Hepatic stellate cell (primary cell): Measurements from ENCODE around the gene SLC45A2.
A peak's percentile ranks its signal among the peaks of the same experiment; 100 is the strongest.
"Not testable (repeated sequence)": the region's sequence is repeated elsewhere in the genome, so short reads cannot be mapped to it uniquely, and the experiment has no call there.

Experiments used
- DNase-seq: peaks from one replicate; pipeline ENCODE4 v3.0.0; 2011; ENCODE audit warnings: low spot score

Gene SLC45A2

GRCh38 chr5:33966805-33967204 is 17.7 kb downstream of the SLC45A2 start:
- no peak for DNase-seq

GRCh38 chr5:33964132-33964700 is 20.3 kb downstream of the SLC45A2 start:
- DNase-seq: no peak

DNA sequence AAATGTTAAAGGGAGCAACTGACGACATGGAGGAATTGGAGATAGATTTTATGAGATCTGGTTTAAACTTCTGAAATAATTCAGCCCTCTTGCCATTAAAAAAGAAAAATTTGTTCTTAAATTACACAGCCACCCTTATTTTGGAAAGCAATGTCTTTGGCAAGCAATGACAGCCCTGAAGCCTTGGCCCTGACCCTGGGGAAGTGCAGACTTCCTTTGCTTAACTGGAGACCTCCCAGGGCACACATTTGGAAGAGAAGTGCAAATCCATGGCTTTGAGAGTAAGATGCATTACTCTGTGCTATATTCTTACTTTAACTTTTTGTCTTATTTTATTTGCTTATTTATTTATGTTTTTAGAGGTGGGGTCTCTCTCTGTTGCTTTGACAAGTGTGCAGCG is 26.3 kb downstream of the SLC45A2 start:
- DNase-seq: no peak

DNA sequence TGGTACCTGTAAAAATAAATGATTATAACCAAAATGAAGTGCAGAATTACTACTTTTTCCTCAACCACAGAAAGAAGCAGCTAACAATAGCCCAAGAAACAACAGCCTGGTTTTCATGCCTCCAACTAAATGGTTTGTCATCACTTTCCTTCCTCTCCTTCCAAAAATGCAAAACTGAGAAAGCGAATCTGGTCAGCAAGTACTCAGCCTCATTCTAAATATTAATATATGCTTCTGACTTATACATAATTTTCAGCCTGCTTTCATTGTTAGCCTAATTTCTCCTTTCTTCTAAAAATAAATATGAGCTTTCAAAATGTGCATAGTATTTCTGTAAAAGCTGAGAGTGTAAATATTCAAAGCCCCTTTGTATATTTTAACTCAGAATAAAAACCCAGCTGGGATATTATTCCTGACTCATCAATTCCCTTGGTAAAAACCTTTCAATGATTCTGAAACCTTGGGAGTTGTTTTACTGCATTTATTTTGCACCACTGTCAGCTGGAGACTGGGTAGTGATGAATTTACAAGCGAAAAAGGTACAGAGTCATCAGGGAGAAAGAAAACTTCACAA is 26.8 kb downstream of the SLC45A2 start:
- DNase-seq: no peak

DNA sequence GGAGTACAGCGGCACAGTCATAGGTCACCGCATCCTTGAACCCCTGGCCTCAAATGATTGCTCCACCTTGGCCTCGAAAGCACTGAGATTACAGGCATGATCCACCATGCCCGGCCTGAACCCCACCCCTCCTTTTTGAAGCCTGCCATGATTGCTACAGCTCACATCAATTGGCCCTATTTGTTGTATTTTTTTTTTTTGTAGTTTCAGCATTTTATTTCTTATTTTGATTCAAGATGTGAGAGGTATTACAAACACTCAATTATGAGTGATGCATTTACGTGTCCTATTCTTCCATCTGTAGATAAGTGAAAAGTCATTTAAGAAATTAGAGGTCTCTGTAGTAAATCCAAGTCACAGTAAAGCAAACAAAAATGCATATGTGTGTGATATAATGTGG is 32.3 kb downstream of the SLC45A2 start:
- DNase-seq: not testable (repeated sequence)

GRCh38 chr5:33944543-33945132 is 39.9 kb downstream of the SLC45A2 start:
- no peak for DNase-seq

GRCh38 chr5:33941090-33941489 is 43.4 kb downstream of the SLC45A2 start:
- DNase-seq: no peak

GRCh38 chr5:33939556-33940262 is 44.8 kb downstream of the SLC45A2 start:
- no peak for DNase-seq

GRCh38 chr5:33938881-33939280 is 45.6 kb downstream of the SLC45A2 start:
- no peak for DNase-seq

GRCh38 chr5:33938507-33938796 is 46.0 kb downstream of the SLC45A2 start:
- DNase-seq: no peak

GRCh38 chr5:33937707-33938506 is 46.6 kb downstream of the SLC45A2 start:
- no peak for DNase-seq

DNA sequence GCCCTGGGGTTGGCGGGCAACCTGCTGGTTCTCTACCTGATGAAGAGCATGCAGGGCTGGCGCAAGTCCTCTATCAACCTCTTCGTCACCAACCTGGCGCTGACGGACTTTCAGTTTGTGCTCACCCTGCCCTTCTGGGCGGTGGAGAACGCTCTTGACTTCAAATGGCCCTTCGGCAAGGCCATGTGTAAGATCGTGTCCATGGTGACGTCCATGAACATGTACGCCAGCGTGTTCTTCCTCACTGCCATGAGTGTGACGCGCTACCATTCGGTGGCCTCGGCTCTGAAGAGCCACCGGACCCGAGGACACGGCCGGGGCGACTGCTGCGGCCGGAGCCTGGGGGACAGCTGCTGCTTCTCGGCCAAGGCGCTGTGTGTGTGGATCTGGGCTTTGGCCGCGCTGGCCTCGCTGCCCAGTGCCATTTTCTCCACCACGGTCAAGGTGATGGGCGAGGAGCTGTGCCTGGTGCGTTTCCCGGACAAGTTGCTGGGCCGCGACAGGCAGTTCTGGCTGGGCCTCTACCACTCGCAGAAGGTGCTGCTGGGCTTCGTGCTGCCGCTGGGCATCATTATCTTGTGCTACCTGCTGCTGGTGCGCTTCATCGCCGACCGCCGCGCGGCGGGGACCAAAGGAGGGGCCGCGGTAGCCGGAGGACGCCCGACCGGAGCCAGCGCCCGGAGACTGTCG is 47.3 kb downstream of the SLC45A2 start:
- no peak for DNase-seq

GRCh38 chr5:33936381-33937016 is 48.0 kb downstream of the SLC45A2 start, which contains the start of gene RXFP3:
RXFP3 (plus strand) TSS chr5:33936386; CDS start chr5:33936741, 355 bp downstream.
- peak; percentile 30 for DNase-seq

GRCh38 chr5:33936004-33936380 is 48.5 kb downstream of the SLC45A2 start:
- peak; percentile 81 for DNase-seq

GRCh38 chr5:33934176-33934575 is 50.3 kb downstream of the SLC45A2 start:
- peak; percentile 26 for DNase-seq

DNA sequence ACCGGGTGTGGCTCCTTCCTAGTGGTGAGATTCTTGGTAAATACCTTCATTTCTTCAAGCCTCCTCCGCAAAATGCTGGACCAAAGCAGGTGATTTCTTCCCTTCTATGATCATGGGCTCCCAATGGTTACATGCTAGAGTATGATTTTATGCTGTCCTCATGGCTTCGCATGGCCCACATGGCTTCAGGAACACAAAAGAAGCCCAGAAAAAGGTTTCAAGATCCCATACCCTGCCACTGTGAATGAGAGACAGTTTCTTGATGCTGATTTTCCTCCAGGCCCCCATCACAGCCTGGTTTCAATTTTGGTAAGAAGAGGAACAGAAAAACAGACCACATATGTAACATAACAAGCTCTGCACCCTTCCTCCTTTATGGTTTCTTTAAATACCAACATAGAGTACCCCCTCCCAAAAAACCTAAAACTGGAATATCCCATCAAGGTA is 50.7 kb downstream of the SLC45A2 start:
- DNase-seq: no peak

- DNase-seq: no peak
Observed at GRCh38 chr5:33931136-33931535, 53.4 kb downstream of the SLC45A2 start.

DNA sequence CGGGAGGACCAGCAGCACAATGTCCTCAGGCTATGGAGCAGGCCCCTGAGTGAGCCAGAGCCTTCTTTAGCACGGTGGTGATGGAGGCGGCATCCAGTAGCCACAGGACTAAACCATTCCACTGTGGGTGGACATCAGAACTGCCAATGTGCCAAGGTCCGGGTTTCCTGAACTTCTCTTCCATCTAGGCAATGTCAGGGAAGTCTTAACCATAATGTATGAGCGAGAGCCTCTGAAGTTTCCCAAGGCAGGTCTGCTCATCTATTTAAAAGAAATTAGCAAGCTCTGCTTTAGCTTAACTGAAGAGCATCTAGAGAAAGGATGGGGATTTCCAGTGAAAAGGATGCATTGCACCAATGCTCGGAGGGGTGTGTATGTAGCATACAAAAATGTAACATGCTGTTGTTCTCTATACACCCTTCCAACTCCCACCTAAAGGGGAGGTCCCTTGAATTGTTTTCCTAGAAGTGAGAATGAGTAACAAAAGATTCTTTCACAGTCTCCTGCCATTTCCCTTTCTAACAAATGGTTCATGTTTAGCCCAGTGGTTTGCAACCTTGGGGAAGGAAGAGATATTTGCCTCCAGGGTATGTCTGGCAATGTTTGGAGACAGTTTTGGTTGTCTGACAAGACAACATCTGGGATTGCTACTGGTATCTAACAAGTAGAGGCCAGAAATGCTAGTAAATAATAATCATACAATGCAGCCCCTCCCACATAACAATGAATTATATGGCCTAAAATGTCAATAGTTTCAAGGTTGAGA is 54.4 kb downstream of the SLC45A2 start:
- no peak for DNase-seq

GRCh38 chr5:33928283-33928682 is 56.2 kb downstream of the SLC45A2 start:
- no peak for DNase-seq

- no peak for DNase-seq
Observed at GRCh38 chr5:33927685-33928084, 56.8 kb downstream of the SLC45A2 start.

GRCh38 chr5:33925278-33925677 is 59.2 kb downstream of the SLC45A2 start:
- no peak for DNase-seq
